Measurements from ENCODE around the gene LEKR1. TPM values are rescaled to one million over a fixed set of nuclear protein-coding genes. Genes with fewer than 3 reads are reported as not detected.

The LEKR1 gene
- total RNA-seq, 2 experiments from 2014 or later: 0.40 to 1.1 TPM

DNA sequence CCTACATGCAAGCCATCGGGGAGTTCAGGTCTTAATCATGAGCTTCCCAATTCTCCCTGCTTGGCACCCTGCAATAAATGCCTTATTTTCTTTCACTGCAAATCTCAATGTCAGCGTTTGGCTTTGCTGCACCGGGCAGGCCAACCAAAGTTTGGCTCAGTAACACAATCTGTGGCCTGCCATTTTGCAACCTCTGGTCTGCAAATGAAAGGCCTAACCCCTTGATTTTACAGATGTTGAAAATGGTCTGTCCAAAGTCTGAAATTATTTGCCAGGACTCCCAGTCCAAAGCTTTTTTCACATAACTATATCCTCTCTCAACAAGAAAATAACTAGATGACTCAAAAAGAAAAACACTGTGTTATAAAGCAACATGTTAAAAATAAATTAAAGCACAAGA is 34.0 kb upstream of the LEKR1 start:
- ATAC-seq (no peak), DNase-seq (no peak)
- intact Hi-C loops (cut with micrococcal nuclease): no loop called here
- TF ChIP-seq, protein P1, sequence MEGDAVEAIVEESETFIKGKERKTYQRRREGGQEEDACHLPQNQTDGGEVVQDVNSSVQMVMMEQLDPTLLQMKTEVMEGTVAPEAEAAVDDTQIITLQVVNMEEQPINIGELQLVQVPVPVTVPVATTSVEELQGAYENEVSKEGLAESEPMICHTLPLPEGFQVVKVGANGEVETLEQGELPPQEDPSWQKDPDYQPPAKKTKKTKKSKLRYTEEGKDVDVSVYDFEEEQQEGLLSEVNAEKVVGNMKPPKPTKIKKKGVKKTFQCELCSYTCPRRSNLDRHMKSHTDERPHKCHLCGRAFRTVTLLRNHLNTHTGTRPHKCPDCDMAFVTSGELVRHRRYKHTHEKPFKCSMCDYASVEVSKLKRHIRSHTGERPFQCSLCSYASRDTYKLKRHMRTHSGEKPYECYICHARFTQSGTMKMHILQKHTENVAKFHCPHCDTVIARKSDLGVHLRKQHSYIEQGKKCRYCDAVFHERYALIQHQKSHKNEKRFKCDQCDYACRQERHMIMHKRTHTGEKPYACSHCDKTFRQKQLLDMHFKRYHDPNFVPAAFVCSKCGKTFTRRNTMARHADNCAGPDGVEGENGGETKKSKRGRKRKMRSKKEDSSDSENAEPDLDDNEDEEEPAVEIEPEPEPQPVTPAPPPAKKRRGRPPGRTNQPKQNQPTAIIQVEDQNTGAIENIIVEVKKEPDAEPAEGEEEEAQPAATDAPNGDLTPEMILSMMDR (IDR thresholded peaks at IDR 0.05): no peak
- peaks cover 33% of the 10 kb centered on the region for H3K4me1 Mint-ChIP-seq (ENCODE audit: low read depth)
- H3K27ac Mint-ChIP-seq: no peak overlapping the region
- H3K27me3 Mint-ChIP-seq: no peaks in the 10 kb centered on the region
- H3K9me3 Mint-ChIP-seq: no peaks in the 10 kb centered on the region
- CTCF ChIA-PET: interaction anchor here (3.2 kb wide), 1 partner anchor 345 kb away, joined by 10 read pairs; no protein-coding TSS in a partner anchor
- POLR2A ChIA-PET: interaction anchor here (0.5 kb wide), 1 partner anchor 45 kb away, joined by 3 read pairs; no protein-coding TSS in a partner anchor
- H3K36me3 Mint-ChIP-seq (ENCODE audit: low read depth): no peaks in the 10 kb centered on the region
- H3K4me3 Mint-ChIP-seq: no peak overlapping the region

DNA sequence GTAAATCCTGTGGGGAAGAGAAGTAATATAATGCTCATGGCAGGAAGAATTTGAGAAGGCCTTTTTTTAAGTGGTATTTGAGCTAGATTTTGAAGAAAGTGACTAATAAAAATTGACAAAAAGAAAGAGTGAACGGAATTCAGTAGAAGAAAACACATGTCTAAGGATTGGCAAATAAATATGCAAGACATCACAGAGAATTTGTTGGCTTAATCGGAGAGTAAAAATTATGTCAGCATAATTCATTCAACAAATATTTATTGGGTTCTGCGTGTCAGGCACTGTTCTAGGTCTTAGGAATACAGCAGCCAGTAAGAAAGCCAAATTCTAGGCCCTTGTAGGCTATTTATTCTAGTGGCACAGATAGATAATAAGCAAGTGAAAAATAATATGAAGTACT is 33.6 kb upstream of the LEKR1 start:
- Mint-ChIP-seq H3K36me3 (ENCODE audit: low read depth) (no peaks in the 10 kb centered on the region), H3K4me1 (ENCODE audit: low read depth) (peaks cover 30% of the 10 kb centered on the region), H3K9me3 (no peaks in the 10 kb centered on the region), H3K27me3 (no peaks in the 10 kb centered on the region), H3K27ac (no peak overlapping the region), H3K4me3 (no peak overlapping the region)
- DNase-seq (no peak), ATAC-seq (no peak)
- ChIA-PET POLR2A (interaction anchor here (0.5 kb wide), 1 partner anchor 45 kb away, joined by 3 read pairs; no protein-coding TSS in a partner anchor), CTCF (interaction anchor here (3.2 kb wide), 1 partner anchor 345 kb away, joined by 10 read pairs; no protein-coding TSS in a partner anchor)
- intact Hi-C loops (cut with micrococcal nuclease): no loop called here
- TF ChIP-seq, protein P1 (IDR thresholded peaks at IDR 0.05): no peak

DNA sequence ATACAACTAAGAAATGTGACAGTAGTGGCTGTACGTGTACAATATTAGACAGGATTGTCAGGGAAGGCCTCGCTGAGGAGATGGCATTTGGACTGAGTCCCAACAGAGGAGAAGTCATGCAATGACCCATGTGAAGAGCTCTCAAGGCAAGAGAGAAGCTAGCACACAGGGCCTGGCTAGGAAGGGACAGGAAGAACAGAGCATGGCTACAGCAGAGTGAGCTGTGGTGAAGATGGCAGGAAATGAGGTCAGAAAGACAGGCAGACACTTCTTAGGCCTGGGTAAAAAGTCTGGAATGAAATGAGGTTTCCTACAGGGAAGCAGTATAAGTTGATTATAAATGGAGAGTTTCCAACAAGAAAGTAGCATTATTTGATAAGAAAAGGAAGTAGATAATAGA is 33.2 kb upstream of the LEKR1 start:
- ChIA-PET CTCF (interaction anchor here (3.2 kb wide), 1 partner anchor 345 kb away, joined by 10 read pairs; no protein-coding TSS in a partner anchor), POLR2A (interaction anchor here (0.8 kb wide), 1 partner anchor 10 kb away, joined by 3 read pairs; no protein-coding TSS in a partner anchor)
- TF ChIP-seq, protein P1 (IDR thresholded peaks at IDR 0.05): no peak
- H3K9me3 Mint-ChIP-seq: no peaks in the 10 kb centered on the region
- peak; percentile 57 for ATAC-seq
- no peaks in the 10 kb centered on the region for H3K36me3 Mint-ChIP-seq (ENCODE audit: low read depth)
- H3K4me3 Mint-ChIP-seq: no peak overlapping the region
- peaks cover 26% of the 10 kb centered on the region for H3K4me1 Mint-ChIP-seq (ENCODE audit: low read depth)
- peak overlapping the region; percentile 77 for H3K27ac Mint-ChIP-seq
- intact Hi-C loops (cut with micrococcal nuclease): no loop called here
- no peaks in the 10 kb centered on the region for H3K27me3 Mint-ChIP-seq
- peak; percentile 20 for DNase-seq

DNA sequence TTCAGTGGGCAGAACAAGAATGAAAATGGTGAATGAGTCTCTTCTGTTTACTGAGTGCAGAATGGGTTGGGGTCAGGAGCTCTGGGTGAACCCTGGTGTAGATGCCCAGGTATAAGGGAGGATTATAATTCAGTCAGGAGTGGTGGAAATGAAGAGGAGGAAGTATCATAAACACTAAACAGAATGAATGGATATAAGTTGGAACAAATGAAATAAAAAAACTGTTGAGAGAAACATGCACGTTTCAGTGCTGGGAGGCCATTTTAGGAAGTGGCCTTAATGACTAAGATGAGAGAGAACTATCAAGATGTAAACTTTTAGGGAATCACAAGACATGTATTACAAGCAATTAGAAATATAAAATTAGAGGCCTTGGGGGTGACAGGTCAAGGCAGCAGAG is 32.8 kb upstream of the LEKR1 start:
- ChIA-PET POLR2A (interaction anchor here (0.8 kb wide), 1 partner anchor 10 kb away, joined by 3 read pairs; no protein-coding TSS in a partner anchor), CTCF (interaction anchor here (3.2 kb wide), 1 partner anchor 344 kb away, joined by 10 read pairs; no protein-coding TSS in a partner anchor)
- no peaks in the 10 kb centered on the region for H3K36me3 Mint-ChIP-seq (ENCODE audit: low read depth)
- intact Hi-C loops (cut with micrococcal nuclease): no loop called here
- ATAC-seq (no peak), DNase-seq (no peak)
- H3K4me3 Mint-ChIP-seq: no peak overlapping the region
- H3K9me3 Mint-ChIP-seq: no peaks in the 10 kb centered on the region
- peak overlapping the region; percentile 77 for H3K27ac Mint-ChIP-seq
- no peaks in the 10 kb centered on the region for H3K27me3 Mint-ChIP-seq
- TF ChIP-seq, protein P1 (IDR thresholded peaks at IDR 0.05): no peak
- H3K4me1 Mint-ChIP-seq (ENCODE audit: low read depth): peaks cover 22% of the 10 kb centered on the region

DNA sequence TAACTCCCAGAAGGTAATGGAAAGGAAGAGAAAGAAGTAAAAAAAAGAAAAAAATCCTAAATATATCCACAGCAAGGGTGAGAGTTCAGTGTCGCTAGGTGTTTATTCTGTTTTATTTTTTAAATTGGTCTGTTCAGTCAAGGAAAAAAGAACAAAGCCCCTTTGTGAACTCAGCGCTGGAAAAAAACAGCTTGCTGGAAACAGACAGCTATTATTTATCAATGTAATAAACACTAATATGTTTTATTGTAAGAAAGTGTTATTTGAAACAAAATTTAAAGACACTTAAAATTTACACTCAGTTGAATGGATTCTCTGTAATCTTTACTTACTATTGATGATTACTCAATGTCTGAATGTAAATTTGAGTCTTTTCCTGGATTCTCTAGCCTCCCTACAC is 32.3 kb upstream of the LEKR1 start:
- Mint-ChIP-seq H3K4me3 (no peak overlapping the region), H3K27me3 (no peaks in the 10 kb centered on the region), H3K36me3 (ENCODE audit: low read depth) (no peaks in the 10 kb centered on the region), H3K4me1 (ENCODE audit: low read depth) (peaks cover 19% of the 10 kb centered on the region), H3K9me3 (no peaks in the 10 kb centered on the region), H3K27ac (no peak overlapping the region)
- intact Hi-C loops (cut with micrococcal nuclease): no loop called here
- no peak for DNase-seq
- TF ChIP-seq, protein P1 (IDR thresholded peaks at IDR 0.05): no peak
- no peak for ATAC-seq
- CTCF ChIA-PET: interaction anchor here (3.2 kb wide), 1 partner anchor 344 kb away, joined by 10 read pairs; no protein-coding TSS in a partner anchor
- POLR2A ChIA-PET: interaction anchor here (0.8 kb wide), 1 partner anchor 9 kb away, joined by 3 read pairs; no protein-coding TSS in a partner anchor
